Fibroblast of the aortic adventitia (primary cell): ENCODE results near the gene MANEA. TPM values are rescaled to one million over a fixed set of nuclear protein-coding genes. Genes with fewer than 3 reads are reported as not detected.
"Not testable (repeated sequence)": the region's sequence is repeated elsewhere in the genome, so short reads cannot be mapped to it uniquely, and the experiment has no call there.

Experiments used
- DNase-seq: peaks from one replicate; pipeline ENCODE4 v3.0.0-alpha.2; 2010; ENCODE audit warnings: low read depth
- H3K4me3 ChIP-seq: 2 replicates; pipeline ENCODE4 v1.5.1; 2011; ENCODE audit warnings: low read depth, mild to moderate bottlenecking, control low read depth, low read length, moderate library complexity
- total RNA-seq: library from RNA; depleted of rRNA; stranded (reverse); fragments of >200 nt; gene quantifications from 2 replicates; pipeline ENCODE4 v1.2.3, GENCODE V29; 2012; ENCODE audit warnings: low replicate concordance
- TF ChIP-seq, protein P1 (sequence below): IDR thresholded peaks from 2 replicates; pipeline ENCODE4 v1.5.1; 2011; ENCODE audit warnings: mild to moderate bottlenecking, low read length, control low read depth, inconsistent platforms; ENCODE audit not compliant: insufficient read depth

MANEA gene
- total RNA-seq, 1 donor: 24.9 TPM

DNA sequence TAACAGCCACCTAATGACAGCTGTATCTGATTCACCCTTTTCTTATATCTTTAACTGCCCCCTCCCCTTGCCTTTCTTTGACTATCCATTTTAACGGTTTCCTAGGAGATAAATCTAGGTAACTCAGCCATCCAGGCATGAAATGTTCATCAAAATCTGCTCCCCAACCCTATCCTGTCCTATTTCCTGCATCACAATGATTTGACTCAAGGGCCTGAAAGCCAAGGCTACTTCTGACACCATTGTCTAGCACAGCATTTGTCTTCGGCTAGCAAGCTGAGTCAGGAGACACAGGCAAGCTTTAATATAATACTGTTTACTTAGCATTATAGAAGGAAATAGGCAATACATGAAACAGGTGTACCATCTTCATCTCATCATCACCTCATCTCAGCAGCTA is 31.6 kb upstream of the MANEA start:
- DNase-seq: no peak
- H3K4me3 ChIP-seq: no peak overlapping the region
- TF ChIP-seq, protein P1, sequence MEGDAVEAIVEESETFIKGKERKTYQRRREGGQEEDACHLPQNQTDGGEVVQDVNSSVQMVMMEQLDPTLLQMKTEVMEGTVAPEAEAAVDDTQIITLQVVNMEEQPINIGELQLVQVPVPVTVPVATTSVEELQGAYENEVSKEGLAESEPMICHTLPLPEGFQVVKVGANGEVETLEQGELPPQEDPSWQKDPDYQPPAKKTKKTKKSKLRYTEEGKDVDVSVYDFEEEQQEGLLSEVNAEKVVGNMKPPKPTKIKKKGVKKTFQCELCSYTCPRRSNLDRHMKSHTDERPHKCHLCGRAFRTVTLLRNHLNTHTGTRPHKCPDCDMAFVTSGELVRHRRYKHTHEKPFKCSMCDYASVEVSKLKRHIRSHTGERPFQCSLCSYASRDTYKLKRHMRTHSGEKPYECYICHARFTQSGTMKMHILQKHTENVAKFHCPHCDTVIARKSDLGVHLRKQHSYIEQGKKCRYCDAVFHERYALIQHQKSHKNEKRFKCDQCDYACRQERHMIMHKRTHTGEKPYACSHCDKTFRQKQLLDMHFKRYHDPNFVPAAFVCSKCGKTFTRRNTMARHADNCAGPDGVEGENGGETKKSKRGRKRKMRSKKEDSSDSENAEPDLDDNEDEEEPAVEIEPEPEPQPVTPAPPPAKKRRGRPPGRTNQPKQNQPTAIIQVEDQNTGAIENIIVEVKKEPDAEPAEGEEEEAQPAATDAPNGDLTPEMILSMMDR: no peak

DNA sequence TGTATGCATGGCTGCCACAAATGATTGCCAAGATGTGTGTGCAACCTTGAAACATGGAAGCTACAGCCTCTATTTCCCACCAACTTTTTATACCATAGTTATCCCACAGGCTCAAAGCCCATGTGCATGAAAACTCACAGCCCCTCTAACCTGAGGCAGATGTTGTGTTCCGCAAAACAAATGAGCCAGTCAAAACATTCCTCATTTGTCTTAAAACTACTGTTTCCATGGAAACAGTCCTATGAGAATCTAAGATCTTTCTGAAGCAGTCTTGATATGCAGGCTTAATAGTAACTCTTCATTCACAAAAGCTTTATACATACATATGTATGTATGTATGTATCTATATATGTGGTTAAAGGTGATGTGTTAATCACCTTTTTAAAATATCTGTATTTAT is 31.2 kb upstream of the MANEA start:
- no peak overlapping the region for H3K4me3 ChIP-seq
- DNase-seq: no peak
- TF ChIP-seq, protein P1: no peak

DNA sequence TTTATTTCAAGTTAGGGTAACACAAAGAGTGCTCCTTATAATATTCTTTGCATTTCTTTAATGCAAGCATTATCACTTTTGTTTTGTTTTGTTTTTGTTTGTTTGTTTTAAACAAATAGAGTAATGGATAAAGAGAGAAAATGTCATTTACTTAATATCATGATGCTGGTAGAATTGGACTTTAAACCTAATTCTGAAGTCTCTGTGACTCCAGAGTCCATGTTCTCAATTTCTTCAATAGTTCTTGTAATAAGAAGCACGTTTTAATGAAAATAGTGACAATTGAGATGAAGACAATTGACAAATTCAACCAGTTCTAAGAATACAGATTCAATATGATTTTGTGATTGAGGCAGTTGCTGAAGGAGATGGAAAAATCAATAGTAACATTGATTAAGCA is 30.3 kb upstream of the MANEA start:
- TF ChIP-seq, protein P1: no peak
- no peak for DNase-seq
- H3K4me3 ChIP-seq: no peak overlapping the region

DNA sequence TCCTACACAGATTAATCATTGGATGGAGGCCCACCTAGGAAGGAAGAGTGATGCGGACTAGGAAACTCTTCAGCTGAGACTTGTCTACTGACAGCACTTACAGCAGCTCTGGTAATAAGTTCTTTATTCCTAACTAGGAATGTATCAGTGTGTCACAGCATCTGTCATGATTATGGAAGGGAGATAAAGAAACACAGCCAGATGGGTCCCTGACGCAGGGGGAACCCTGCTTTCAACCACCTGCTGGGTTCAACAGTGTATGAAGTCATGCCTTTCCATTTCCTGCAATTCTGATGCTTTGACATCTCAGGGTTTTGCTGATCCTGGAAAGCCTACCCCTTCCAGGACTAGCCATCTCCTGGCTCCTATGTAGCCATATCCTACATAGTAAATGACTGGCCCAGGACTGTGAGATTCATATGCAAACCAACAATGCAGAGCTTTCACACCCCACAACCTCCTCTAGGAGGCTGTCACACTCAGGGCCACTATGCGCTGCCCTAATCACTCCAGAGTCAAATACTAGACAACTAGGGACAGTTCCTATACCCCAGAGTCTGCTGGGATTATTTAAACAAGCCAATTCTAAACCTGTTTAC is 29.0 kb upstream of the MANEA start:
- H3K4me3 ChIP-seq: no peak overlapping the region
- TF ChIP-seq, protein P1: no peak
- DNase-seq: no peak

DNA sequence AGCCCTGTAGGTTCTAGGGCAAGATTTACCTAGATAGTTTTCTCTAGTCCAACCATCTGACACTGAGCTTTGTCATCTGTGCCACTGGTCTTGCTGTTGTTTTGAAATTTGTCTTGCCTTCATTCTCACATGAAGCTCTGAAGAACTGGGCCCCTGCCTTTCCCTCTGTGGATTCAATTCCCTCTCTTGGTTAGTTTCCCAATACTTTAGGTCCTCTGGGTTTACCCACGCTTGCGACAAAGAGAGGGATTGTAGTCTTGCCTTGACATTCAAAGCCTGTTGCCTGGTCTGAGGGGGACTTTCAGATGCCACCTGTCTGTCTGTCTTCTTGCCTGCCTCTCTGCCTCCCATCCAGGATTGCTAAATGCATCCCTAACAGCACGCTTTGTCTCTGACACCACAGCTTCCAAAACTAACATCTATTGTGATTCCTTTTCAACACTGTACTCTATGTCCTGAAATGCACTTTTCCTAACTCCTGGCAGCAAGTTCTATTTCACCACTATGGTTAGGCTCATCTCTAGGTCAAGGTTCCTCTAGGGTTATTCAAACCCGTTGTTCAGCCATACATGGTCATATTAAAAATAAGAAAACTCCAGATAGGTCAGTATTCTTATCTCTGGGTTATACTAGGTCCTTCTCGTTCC is 25.5 kb upstream of the MANEA start:
- TF ChIP-seq, protein P1: no peak
- no peak for DNase-seq

DNA sequence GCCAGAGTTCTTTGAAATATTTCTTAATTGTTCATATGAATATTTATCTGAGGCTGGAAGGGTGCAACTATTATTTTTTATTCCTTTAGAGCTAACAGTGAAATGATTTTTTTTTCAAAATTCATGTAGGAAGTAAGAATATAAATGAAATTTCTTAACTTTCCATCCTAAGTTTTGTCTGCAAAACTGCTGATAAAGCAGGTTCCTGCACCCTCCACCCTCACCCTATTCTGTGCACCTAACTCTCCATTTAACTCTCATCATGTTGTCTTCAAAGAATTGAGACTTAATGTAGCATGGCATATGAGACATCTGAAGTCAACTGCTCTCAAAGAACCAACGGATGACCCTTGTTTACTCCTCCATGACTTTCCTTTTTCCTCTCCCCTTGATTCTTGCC is 23.5 kb upstream of the MANEA start:
- TF ChIP-seq, protein P1: no peak
- no peak for DNase-seq
- no peak overlapping the region for H3K4me3 ChIP-seq

More for the DNA sequence above, 25.5 kb upstream of the MANEA start:
- H3K4me3 ChIP-seq: no peak overlapping the region

DNA sequence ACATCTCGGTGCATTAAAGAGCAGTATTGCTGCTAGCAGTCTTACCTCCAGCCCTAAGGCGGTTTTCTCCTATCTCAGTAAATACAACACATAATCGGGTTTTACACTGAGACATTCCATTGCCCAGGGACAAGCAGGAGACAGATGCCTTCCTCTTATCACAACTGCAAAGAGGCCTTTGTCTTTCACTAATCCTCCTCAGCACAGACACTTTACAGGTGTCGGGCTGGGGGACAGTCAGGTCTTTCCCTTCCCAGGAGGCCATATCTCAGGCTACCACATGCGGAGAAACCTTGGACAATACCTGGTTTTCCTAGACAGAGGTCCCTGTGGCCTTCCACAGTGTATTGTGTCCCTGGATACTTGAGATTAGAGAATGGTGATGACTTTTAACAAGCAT is 16.4 kb upstream of the MANEA start:
- not testable (repeated sequence) for H3K4me3 ChIP-seq, DNase-seq
